SK-N-SH treated with all-trans-retinoic acid at 6 μM for 48 hours (cell line): ENCODE data around the gene FBXO8.

Source experiments
- ATAC-seq: fragments of 200-7000 bp; cut with Tn5 transposase; 3 replicates; pipeline ENCODE4 v1.9.1; 2020; ENCODE audit warnings: mild to moderate bottlenecking, moderate library complexity
- ARNTL ChIP-seq: fragments of 450-650 bp; formaldehyde crosslinking; IDR thresholded peaks from 2 replicates; pipeline ENCODE4 v1.5.0; 2020; ENCODE audit warnings: low read depth, mild to moderate bottlenecking, moderate library complexity, borderline replicate concordance
- BACH2 ChIP-seq: fragments of 250-450 bp; sonication (Bioruptor Pico); IDR thresholded peaks from 2 replicates; pipeline ENCODE4 v1.9.0; 2021; ENCODE audit warnings: mild to moderate bottlenecking, borderline replicate concordance
- CREB5 ChIP-seq: fragments of 250-450 bp; sonication (Bioruptor Pico); IDR thresholded peaks from 2 replicates; pipeline ENCODE4 v1.5.1; 2020; ENCODE audit warnings: low read depth, mild to moderate bottlenecking, moderate library complexity
- CSDC2 ChIP-seq: fragments of 250-450 bp; sonication (Bioruptor Pico); IDR thresholded peaks from 2 replicates; pipeline ENCODE4 v1.5.0; 2020; ENCODE audit warnings: mild to moderate bottlenecking, moderate library complexity
- ESRRG ChIP-seq: fragments of 250-450 bp; sonication (Bioruptor Pico); IDR thresholded peaks from 2 replicates; pipeline ENCODE4 v1.6.1; 2021; ENCODE audit warnings: mild to moderate bottlenecking
- GLIS3 ChIP-seq: fragments of 250-450 bp; sonication (Bioruptor Pico); IDR thresholded peaks from 2 replicates; pipeline ENCODE4 v1.5.0; 2020; ENCODE audit warnings: mild to moderate bottlenecking, moderate library complexity
- ISL1 ChIP-seq: fragments of 250-450 bp; sonication (Bioruptor Pico); IDR thresholded peaks from 2 replicates; pipeline ENCODE4 v2.1.2; 2022; ENCODE audit warnings: mild to moderate bottlenecking, moderate library complexity
- OSR1 ChIP-seq: fragments of 250-450 bp; sonication (Bioruptor Pico); IDR thresholded peaks from 2 replicates; pipeline ENCODE4 v1.8.0; 2022; ENCODE audit warnings: moderate library complexity, mild to moderate bottlenecking, inconsistent platforms
- POU6F1 ChIP-seq: fragments of 250-450 bp; sonication (Bioruptor Pico); IDR thresholded peaks from 2 replicates; pipeline ENCODE4 v1.8.0; 2021; ENCODE audit warnings: low read depth, mild to moderate bottlenecking, moderate library complexity, borderline replicate concordance
- TCF4 ChIP-seq: fragments of 250-450 bp; sonication (Bioruptor Pico); IDR thresholded peaks from 2 replicates; pipeline ENCODE4 v1.8.0; 2021; ENCODE audit warnings: mild to moderate bottlenecking, moderate library complexity, borderline replicate concordance
- TOX ChIP-seq: fragments of 250-450 bp; sonication (Bioruptor Pico); IDR thresholded peaks from 2 replicates; pipeline ENCODE4 v1.8.0; 2021; ENCODE audit warnings: mild to moderate bottlenecking, moderate library complexity, borderline replicate concordance
- ZFP3 ChIP-seq: fragments of 250-450 bp; sonication (Bioruptor Pico); IDR thresholded peaks from 2 replicates; pipeline ENCODE4 v1.5.0; 2020; ENCODE audit warnings: mild to moderate bottlenecking, moderate library complexity
- ZNF565 ChIP-seq: fragments of 450-650 bp; formaldehyde crosslinking; conservative IDR thresholded peaks from 2 replicates; pipeline ENCODE4 v1.5.0; 2020; ENCODE audit warnings: low read depth, mild to moderate bottlenecking, moderate library complexity
- ZNF70 ChIP-seq: fragments of 450-650 bp; formaldehyde crosslinking; IDR thresholded peaks from 2 replicates; pipeline ENCODE4 v1.5.0; 2020; ENCODE audit warnings: mild to moderate bottlenecking, moderate library complexity
- ZNF8 ChIP-seq: fragments of 450-650 bp; formaldehyde crosslinking; IDR thresholded peaks from 2 replicates; pipeline ENCODE4 v1.5.0; 2020; ENCODE audit warnings: mild to moderate bottlenecking, moderate library complexity
- TF ChIP-seq, protein P1 (sequence below): fragments of 250-450 bp; sonication (Bioruptor Pico); IDR thresholded peaks from 2 replicates; pipeline ENCODE4 v1.8.0; 2020; ENCODE audit warnings: mild to moderate bottlenecking, moderate library complexity, borderline replicate concordance
- TF ChIP-seq, protein P2 (sequence below): fragments of 250-450 bp; sonication (Bioruptor Pico); IDR thresholded peaks from 2 replicates; pipeline ENCODE4 v1.5.1; 2021; ENCODE audit warnings: mild to moderate bottlenecking, moderate library complexity

FBXO8 gene

DNA sequence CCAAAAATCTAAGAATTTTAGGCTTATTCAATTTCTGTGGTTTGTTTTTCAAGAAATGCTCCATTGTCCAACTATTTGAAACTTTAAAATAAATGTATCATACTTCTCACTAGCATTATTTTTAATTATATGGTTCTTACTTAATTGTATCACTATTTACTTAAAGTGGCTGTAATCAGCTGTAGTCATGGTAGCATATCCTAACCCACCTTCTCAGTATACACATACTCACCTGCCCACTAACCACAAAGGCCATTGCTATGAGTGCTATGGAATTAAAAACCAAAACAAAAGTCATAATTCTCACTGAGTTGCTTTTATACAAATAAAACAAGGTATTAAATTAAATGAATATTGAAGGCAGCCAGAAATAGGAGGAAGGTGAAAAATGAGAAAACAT is 5.0 kb downstream of the FBXO8 start (continued):
- TF ChIP-seq ZFP3 (CRISPR knock-in tag) (no peak), CREB5 (no peak), TOX (CRISPR knock-in tag) (no peak)

DNA sequence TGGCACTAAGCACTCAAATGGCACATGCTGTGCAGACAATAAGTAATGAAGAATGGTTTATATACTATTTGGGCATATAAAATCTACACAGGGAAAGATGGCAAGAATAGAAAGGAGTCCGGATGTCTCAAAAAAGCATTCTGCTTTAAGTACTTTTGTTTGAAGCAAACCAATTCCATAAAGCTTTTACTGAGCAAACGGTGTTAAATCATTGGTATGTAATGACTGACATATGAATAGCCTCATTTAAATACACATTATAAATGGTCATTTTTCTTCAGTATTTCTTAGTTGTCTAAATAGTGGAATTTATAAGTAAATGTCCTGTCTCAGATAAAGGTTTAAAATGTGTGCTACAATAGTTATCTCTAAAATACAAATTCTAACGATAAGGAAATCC is 6.0 kb downstream of the FBXO8 start:
- TF ChIP-seq TCF4 (CRISPR knock-in tag) (no peak), POU6F1 (CRISPR knock-in tag) (no peak), ZNF8 (CRISPR knock-in tag) (no peak), CREB5 (no peak), ZNF70 (CRISPR knock-in tag) (no peak), ESRRG (CRISPR knock-in tag) (no peak), TOX (CRISPR knock-in tag) (no peak), GLIS3 (CRISPR knock-in tag) (no peak), OSR1 (CRISPR knock-in tag) (no peak), ZNF565 (CRISPR knock-in tag) (no peak), BACH2 (CRISPR knock-in tag) (no peak)
- TF ChIP-seq, protein P1, sequence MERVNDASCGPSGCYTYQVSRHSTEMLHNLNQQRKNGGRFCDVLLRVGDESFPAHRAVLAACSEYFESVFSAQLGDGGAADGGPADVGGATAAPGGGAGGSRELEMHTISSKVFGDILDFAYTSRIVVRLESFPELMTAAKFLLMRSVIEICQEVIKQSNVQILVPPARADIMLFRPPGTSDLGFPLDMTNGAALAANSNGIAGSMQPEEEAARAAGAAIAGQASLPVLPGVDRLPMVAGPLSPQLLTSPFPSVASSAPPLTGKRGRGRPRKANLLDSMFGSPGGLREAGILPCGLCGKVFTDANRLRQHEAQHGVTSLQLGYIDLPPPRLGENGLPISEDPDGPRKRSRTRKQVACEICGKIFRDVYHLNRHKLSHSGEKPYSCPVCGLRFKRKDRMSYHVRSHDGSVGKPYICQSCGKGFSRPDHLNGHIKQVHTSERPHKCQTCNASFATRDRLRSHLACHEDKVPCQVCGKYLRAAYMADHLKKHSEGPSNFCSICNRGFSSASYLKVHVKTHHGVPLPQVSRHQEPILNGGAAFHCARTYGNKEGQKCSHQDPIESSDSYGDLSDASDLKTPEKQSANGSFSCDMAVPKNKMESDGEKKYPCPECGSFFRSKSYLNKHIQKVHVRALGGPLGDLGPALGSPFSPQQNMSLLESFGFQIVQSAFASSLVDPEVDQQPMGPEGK (CRISPR knock-in tag): no peak
- TF ChIP-seq, protein P2, sequence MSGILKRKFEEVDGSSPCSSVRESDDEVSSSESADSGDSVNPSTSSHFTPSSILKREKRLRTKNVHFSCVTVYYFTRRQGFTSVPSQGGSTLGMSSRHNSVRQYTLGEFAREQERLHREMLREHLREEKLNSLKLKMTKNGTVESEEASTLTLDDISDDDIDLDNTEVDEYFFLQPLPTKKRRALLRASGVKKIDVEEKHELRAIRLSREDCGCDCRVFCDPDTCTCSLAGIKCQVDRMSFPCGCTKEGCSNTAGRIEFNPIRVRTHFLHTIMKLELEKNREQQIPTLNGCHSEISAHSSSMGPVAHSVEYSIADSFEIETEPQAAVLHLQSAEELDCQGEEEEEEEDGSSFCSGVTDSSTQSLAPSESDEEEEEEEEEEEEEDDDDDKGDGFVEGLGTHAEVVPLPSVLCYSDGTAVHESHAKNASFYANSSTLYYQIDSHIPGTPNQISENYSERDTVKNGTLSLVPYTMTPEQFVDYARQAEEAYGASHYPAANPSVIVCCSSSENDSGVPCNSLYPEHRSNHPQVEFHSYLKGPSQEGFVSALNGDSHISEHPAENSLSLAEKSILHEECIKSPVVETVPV: no peak
- ATAC-seq: no peak

DNA sequence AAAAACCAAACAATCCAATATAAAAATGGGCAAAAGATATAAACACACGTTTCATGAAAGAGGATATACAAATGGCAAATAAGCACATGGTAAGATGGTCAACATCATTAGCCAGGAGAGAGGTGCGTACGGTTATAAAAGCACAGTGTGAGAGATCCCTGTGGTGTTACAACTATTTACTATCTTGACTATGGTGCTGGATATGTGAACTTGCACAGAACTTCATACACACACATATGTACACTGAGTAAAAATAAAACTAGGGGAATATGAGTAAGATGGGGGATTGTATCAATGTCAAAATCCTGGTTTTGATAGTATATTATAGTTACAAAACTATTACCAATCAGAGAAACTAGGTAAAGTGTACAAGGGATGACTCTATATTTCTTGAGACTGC is 8.4 kb downstream of the FBXO8 start:
- ATAC-seq: no peak
- TF ChIP-seq ARNTL (CRISPR knock-in tag) (no peak), TOX (CRISPR knock-in tag) (no peak), POU6F1 (CRISPR knock-in tag) (no peak), TCF4 (CRISPR knock-in tag) (no peak), BACH2 (CRISPR knock-in tag) (no peak), ISL1 (CRISPR knock-in tag) (no peak), ESRRG (CRISPR knock-in tag) (no peak), ZFP3 (CRISPR knock-in tag) (no peak), CSDC2 (CRISPR knock-in tag) (no peak), CREB5 (no peak), OSR1 (CRISPR knock-in tag) (no peak)
- TF ChIP-seq, protein P2: no peak
